Activated T-cell treated with anti-CD3 and anti-CD28 coated beads, Interleukin-2, amount 50 U/mL, for 48 hours (primary cell): ENCODE measurements around the gene HNRNPUL2.
A peak's percentile ranks its signal among the peaks of the same experiment; 100 is the strongest.
"Not testable (repeated sequence)": the region's sequence is repeated elsewhere in the genome, so short reads cannot be mapped to it uniquely, and the experiment has no call there.

Source experiments
- DNase-seq, 2 experiments: peaks; one replicate each; pipeline ENCODE4 v3.0.0-alpha.2; 2020

Gene HNRNPUL2

DNA sequence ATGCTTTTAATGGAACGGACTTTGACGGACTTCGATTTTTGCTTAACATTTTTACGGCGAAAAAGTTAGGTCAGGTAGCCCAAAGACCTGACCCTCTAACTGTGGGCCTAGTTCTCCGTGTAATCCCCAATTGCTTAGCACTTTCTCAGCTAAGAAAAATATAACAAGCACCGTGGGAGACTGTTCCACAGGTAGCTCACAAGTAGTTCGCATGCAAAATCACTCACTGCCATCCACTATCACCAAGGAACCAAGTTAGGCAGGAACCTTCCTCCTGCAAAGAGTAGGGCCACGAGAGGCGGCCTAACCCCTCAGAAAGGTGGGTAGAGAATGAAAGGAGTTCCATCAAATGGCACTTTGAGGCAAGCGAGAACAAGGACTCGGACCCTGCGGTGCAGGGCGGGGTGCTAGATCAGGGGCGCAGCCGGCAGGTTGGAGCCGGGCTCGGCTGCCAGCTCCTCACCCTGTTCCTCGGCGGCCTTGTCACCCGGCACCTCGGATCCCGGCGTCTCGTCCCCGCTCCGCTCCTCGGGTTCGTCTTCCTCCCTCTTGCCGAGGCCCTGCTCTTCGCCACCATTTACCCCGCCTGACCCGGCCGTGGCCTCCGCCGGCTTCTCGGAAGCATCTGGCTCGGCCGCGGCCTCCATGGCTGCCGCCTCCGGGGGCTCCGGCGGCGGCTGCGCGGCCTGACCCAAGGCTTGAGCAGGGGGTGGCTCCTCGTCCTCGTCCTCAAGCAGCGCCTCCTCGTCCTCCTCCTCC is 922 bp downstream of the HNRNPUL2 start:
- DNase-seq: no peak

DNA sequence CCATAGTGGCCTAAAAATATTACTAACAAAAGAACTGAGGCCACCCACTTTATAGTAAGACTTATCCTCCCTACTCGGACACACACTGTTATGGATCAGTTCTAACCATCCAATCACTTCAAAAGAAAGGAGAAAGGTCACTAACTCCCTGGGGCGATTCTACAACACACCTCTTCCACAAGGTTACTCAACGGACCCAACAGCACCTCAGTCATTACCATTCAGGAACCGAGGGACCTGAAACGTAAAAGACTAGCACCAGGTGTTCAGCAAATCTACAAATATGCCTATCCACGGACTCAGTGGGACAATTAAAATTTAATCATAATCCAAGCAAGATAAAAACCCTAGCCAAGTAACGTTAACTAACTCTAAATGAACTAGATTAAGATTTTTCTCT is 1.6 kb downstream of the HNRNPUL2 start:
- DNase-seq: no peak

DNA sequence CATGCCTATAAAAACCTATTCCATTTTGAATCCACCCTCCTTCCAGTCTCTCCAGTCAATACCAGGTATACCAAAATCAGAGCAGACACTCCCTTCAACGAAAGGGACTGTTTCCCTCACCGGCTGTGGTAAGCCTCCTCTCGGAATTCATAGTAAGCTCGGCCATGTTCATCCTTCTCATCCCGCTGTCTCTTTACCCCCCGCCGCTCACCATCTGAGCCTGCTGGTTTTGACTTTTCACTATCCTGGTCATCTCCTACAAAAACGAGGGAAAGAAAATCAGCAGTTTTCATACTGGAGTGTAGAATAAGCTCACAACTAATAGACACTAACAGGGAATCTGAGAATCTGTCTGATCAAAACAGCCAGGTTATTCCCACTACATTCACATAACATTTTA is 3.1 kb downstream of the HNRNPUL2 start:
- no peak for DNase-seq

DNA sequence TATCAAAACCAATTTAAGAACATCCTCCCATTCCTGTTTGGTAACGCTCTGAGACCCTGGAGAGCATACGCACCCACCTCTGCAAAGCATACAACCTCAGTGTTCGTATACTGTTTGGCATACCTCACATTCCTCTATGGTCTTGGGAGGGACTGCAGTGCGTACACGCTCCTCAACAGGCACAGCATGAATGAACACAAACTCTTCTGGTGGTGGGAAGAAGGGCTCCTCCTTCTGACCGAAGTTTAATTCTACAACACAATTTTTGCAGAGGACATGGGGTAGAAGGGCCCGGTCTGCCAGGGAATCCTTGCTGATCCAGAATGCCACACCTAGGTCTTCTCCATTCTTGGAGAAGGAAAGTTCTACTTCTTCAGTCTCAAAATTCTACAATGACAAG is 5.3 kb downstream of the HNRNPUL2 start:
- DNase-seq: no peak

DNA sequence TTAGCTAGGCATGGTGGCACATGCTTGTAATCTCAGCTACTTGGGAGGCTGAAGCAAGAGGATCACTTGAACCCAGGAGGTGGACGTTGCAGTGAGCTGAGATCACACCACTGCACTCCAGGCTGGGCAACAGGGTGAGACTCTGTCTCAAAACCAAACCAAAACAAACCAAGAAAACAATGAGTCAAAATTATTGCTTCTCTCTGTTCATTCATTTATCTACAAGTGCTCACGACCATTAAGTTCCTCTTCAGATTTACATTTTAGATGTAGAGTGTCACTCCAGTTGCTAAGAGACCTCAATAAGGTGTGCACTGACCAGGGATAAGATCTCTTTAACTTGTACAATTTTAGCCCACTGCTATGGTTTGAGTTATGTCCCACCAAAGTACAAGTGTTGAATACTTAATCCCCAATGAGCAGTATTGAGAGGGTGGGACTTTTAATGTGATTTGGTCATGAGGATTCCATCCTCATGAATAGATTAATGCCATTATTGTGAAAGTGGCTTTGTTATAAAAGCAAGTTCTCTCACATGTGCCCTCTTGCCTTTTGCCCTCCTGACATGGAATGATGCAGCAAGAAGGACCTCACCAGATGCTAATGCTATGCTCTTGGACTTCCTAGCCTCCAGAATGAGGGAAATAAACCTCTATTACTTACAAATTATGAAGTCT is 7.8 kb downstream of the HNRNPUL2 start:
- no peak for DNase-seq

DNA sequence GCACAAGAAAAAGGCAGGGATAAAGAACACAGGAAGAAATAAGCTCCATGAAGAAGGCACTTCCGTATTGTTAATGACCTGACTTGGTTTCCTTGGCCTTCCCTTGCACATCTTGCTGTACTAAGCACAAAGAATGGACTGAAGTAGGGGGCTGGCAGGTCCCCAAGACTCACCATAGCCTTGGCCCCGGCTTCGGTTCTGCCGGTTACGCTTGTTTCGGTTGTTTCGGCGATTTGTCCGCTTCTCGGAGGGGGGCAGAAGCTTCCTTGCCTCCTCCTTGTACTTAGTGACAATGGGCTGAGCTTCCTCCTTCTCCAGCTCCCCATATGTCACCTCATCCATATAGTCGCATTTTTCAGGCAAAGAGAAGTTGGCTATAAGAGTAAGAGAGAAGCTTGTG is 10.4 kb downstream of the HNRNPUL2 start:
- DNase-seq: no peak

DNA sequence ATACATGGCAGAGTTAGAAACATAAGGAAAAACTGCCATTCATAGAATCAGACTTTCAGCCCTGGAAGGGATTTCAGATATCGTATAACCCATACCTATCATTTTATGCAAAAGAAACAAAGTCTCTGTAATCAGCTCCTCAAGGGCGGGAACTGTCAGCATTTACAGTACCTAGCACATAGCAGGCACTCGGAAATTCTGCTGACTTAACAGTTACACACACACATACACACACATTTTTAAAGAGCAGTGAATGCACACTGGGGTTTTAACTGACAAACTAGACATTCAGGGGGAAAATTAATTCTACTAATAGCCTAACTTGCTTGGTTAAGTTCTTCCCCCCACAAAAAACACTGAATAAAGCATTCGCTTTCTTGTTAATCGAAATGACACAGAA is 11.1 kb downstream of the HNRNPUL2 start:
- no peak for DNase-seq

DNA sequence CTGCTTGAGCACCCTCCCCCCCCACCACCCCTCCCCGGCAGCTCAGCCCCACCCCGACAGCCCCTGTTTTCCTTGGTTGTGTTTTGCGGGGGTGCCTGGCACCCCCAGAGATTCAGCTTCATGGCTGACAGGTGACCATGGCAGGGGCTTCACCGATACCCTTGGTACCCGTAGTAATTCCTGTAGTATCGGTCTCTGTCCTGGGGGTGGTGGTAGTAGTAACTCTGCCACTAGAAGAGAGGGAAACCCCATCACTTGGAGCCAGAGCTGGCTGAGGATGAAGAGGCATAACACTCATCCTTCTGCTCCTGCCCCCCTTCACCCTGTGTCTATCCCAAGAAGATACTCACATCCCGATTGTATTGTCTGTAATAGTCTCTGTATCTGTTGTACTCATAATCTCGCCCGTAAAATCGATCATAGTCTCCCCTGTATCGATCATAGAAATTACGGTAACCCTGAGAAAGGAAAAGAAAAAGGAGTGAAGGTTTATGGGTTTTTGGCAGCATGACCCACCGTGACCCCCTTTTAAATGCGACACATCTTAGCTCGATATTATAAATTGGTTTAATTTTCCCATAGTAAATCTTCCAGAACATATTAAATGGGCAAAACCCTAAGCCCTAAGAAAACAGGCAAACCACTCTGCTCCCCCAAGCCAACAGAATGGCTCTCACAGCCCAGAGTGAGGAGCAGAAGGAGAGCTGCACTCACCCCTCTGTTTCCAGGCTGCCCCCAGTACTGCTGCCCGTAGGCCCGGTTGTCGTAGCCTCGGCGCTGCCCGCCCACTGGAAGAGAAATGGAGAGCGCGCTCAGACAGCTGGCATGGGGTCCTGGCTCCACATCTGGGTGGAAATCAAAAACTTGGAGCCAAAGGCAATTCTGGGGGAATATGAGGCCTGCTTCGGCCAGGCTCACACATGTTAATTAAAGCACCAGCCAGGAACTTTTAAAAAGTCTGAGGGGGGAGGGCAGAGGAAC is 11.8 kb downstream of the HNRNPUL2 start:
- DNase-seq: no peak

DNA sequence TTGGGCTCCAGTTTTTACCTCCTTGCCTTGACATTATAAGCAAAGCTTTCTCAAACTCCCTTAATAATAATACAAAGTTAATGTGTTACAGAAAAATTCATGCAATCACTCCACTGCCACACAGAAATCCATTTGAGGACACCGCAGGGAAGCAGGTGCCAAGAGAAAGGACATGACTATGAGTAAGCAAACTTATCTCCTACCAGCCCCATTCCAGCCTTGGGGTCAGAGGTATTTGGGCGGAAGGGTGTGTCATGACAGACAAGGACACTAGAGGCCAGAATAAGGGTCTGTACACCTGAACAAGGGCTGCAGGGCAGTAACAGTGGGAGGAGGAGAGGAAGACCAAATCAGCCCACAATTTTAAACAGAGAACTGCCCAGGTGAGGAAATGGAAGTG is 13.9 kb downstream of the HNRNPUL2 start:
- DNase-seq: no peak

DNA sequence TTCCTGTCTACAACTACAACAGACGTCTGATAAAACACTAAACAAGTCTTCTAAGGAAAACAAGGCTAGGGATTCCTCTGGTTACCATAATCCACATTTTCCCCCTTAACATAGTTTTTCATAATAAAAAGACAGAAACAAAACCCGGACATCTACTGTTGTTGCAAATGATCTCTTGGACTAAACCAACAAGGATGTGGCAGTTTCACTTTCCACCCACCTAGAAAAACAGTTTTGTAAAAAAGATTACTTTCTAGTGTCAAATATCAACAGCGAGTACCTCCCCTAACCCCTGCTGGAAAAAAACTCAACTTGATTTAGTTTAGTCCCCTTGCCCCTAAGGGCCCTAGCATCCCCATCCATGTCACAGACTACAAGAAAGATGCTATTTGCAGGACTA is 14.4 kb downstream of the HNRNPUL2 start:
- no peak for DNase-seq

DNA sequence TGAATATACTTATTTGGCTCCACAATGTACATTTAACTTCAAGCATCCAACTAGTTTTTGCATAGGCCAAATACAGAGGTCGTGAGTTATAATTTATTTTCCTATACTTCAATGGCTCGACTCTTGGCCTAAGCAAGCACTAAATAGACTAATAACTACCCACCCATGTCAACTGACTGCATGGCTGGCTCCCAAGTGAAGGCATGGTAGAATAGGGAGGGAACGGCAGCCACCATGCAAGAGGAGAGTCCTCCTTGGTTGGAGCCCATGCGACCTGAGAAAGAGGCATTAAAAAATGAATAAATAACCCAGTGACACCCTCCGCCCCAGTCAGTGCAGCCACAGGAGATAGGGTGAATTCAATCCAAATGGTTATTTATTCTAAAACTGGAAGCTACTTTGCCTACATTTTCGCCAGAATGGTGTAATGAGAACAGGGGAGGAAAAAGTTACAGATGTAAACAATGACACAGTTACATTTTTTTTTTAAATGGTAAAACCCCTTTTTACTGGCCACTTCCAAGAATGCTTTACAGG is 14.9 kb downstream of the HNRNPUL2 start:
- DNase-seq: no peak

DNA sequence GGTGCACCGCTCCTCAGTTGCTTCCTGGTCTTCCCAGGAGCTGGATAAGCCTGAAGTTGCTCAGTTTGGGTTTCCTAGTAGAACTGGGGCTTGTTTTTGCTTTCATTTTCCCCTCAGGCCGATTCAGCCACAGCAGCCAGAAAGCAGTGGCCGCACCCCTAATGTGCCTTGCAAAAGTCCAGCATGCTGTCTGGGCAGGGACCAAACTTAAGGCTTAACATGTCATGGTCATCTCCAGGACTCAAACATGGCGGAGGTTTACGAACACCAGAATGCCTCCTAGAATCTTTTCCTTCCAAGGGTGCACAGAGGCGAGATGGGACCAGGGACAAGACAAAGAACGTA is 17.3 kb downstream of the HNRNPUL2 start:
- DNase-seq: peak in 1 of 2 experiments; percentile 62

DNA sequence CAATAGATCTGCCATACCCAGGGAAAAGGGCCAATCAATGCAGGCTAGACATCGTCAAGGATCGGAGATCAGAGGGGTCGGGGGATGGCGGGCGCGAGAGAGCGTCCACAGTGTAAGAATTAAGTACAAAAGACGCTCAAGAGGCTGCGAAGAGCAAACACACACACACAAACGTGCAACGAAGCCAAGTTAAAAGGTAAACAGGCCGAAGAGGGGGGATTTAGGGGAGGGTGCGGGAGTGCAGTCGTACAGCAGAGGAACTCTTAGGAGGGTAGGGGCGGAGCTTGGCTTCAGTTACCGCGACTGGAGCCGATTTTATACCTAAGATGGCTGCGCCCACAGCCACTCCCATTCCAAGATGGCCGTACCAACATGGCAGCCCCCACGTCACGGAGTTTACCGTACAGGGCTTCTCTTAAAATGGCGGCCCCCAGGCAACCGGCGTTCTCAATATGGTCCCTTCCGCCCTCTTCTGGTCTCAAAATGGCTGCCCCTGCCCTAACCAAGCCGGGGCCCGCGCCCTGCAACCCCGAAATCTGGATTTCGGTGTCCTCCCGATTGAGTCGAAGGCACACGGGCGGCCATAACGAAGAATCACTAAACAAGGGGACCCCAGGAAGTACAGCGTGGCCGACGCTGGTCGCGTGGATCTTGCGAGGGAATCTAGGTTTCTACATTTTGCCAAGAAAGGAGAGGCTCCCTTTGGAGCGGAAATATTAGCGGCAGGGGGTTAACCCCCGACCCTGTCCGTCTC is 17.8 kb downstream of the HNRNPUL2 start:
- DNase-seq: peak; percentile 95 to 96

DNA sequence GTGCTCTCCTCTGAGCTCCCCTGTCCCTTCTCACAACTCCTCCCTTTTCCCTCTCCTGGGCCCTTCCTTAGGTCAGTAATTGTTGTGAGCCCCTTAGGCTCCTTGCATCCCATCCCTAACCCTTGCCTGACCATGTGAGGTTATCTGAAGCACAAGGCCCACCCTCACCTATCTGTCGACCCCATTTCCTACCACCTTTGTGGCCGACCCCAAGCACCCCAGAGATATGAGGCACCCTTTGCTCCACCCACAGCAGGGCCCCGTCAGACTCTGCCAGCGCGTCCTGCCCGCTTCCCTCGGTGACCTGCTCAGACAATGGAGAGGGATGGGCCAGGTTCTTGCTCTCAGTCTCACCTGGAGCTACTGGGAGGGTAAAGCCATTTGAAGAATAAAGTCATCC is 18.5 kb downstream of the HNRNPUL2 start:
- DNase-seq: peak; percentile 68 to 69

DNA sequence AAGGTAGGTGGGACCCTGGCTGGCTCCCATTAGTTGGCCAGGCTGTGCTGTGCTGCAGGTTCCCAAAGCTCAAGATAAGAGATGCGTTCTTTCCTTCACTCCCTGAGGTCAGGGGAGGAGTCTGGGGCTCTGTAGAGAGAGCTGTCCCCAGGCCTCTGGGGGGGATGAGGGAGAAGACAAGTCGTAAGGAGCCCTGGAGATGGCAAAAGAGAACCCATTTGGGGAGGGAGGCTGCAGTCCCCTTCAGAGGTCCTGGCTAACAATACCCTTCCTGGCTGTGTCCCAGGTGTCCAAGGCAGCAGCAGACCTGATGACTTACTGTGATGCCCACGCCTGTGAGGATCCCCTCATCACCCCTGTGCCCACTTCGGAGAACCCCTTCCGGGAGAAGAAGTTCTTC is 18.9 kb downstream of the HNRNPUL2 start:
- peak in 1 of 2 experiments; percentile 36 for DNase-seq

DNA sequence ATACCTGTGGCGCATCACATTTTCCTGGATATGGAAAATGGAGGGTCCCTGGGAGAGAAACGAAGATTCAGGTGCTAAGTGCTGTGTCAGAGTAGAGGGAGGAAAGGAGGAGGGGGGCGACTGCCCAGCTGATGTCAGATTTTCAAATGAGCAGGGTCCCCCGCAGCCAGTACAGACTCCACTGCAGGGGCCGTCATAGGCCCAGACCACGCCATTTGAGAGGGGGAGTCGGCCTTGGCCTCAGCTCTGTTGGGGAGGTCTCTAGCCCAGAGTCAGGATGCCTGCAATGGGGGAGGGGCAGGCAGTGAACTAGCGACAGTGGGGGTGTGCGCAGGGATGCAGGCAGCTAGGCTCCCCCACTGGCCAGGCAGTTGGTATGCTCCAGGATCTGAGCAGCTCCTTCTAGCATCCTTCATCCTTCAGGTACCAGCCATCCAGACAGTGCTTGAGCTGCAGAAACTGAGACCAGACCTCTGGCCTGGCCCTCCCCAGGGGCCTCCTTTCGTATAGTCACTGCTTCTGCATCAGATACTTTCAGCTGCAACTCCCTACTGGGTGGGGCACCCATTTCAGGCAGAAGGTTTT is 19.9 kb downstream of the HNRNPUL2 start, which contains the start of the genes BSCL2 and GNG3:
Gene BSCL2 (minus strand): TSS at position 148 of the 585 bp plus-strand sequence. CDS start 229 bp downstream, outside the sequence.
Gene GNG3 (plus strand): TSS at position 400 of the 585 bp plus-strand sequence. CDS start 620 bp downstream, outside the sequence.
- DNase-seq: no peak

DNA sequence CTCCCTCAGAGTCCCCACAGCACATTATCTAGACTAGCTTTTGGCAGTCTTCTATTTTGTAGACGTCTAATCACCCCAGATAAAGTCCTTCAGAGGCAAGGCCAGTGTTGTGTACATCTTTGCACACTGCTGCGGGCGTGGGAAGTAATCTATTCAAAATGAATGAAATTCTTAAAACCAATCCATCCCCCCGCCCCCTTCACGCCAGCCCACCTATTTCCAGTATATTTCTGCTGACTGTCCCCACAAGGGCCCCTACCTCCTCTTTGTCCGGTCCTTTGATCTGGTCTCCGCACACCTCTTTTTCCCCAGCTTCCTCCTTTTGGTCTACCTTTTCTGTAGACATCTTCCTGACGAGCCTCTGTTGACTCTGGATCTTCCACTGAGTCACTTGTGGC is 20.4 kb downstream of the HNRNPUL2 start:
- DNase-seq: no peak

DNA sequence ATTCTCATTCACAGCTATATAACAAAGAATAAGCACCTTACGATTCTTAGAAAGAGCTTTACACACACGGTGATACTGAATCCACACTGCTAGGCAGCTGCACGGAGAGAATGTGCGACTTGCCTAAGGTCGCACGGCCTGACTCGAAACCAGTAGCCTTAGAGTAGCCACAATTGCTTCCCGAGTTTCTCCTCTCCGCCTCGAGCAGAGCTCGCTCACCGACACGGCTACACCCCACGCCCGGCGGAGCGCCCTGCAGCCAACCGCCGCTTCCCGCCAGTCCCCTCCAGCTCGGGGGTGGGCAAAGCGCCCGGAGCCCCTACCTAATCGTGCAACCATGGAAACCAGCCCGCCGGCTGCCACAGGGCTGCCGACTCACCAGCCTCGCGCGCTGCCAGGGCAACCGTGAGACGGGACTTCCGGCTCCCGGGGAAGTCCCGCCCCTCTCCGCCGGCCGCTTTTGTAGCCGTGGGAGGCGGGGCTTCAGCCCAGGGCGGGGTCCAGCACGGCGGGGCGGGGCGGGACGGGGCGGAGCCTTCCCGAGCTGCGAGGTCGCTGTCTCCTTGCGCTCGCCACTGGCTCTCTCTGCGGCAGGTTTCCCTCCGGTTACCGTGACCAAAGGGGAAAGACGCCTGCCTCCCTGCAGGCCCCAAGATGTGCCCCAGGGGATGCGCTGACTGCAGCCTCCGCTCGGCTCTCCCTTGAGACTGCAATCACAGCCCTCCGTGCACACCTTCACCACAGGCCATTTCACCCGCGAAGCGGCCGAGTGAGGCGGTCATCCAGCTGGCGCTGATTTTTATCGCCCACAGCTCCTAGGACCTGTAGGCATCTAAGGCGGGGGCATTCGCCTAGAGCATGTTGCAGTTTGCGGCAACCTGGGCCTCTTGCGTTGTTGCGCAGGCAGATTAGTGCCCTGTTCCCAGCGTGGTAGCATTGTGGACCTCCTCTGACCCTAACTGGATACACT is 21.1 kb downstream of the HNRNPUL2 start:
- peak; percentile 93 to 95 for DNase-seq

DNA sequence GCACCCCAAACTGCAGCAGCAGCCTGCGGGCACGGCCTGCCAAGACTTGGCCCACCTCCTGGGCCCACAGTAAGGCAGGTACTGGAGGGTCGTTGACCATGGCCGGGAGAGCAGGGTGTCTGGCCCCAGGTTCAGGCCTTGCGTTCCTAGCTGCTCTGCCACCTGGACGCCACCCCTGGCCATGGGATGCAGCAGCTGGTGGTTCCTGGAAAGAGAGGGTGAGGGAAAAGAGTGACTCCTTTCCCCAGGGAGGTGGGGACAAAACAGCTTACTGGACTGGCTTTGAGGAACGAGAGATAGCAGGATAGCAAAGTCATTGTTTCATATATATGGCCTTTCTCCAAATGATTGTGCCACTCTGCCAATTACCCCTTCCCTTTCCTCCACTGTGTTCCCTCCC is 21.8 kb downstream of the HNRNPUL2 start:
- DNase-seq: no peak

DNA sequence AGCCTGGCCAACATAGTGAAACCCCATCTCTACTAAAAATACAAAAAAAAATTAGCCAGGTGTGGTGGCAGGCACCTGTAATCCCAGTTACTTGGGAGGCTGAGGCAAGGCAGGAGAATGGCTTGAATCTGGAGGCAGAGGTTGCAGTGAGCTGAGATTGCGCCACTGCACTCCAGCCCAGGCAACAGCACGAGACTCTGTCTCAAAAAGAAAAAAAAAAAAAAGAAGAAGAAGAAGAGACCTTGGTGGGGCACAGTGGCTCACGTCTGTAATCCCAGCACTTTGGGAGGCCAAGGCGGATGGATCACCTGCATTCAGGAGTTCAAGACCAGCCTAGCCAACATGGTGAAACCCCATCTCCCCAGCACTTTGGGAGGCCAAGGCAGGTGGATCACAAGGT is 23.3 kb downstream of the HNRNPUL2 start:
- DNase-seq: not testable (repeated sequence)

DNA sequence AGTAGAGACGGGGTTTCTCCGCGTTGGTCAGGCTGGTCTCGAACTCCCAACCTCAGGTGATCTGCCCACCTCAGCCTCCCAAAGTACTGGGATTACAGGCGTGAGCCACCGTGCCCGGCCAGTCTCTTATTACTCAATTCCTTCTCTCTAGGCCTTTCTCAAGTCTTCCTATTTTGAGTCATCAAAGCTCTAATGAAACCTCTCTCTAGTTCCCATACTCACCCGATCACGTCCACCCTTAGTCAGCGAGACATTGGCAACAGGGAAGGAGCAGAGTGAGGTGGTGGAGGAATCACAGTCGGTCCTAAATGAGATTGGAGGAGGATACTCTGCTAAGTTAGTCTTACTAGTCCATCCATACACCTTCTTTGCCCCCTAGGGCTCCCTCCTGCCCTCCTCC is 25.0 kb downstream of the HNRNPUL2 start:
- no peak for DNase-seq
